ENCODE measurements around the gene MRPS14. TPM values are rescaled to one million over a fixed set of nuclear protein-coding genes. Genes with fewer than 3 reads are reported as not detected.
A peak's percentile ranks its signal among the peaks of the same experiment; 100 is the strongest.

Gene MRPS14
- 16.7 and 18.3 TPM in 2 replicates for total RNA-seq

DNA sequence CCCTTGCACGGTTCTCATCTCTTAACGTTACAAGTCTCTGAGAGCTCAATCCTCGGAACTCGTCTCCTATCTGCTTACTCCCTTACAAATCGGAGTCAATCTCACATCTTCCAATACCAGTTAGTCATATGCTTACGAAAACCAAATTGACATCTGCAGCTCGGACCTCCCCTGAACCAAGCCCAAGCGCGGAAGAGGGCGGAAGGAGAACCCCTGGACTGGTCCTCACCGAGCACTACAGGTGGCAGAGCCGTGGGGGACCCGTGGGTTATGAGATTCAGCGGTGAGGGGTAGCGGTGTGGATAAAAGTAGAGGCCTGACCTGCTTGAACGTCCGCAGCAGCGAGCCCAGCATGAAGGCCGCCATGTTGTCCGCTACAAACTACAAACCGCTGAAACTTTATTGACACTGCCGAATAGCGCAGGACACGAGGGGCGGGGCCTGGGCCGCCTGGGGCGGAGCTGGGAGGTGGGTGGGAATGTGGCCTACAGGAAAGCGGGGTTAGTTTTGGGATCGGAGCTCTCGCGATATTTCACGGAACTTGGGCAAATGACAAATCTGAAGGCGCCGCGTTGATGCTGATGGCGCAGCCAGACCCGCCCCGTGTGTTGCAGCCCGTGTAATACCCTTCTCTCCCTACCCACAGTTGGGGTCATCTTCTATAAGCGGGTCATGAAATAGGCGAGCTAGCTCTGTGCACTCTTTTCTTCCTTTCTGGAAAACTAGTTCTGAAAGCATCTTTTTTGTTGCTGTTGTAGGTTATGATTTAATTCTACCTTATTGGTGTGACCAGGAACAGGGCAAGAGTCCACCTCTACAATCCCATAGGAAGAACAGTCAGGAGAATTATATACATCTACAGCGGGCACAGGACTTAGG is at the start of gene MRPS14:
Gene MRPS14, minus strand, starts transcription at position 383 of the 879 bp plus-strand sequence. Its CDS starts 17 bp downstream, at position 366.
- TF ChIP-seq, protein P1, sequence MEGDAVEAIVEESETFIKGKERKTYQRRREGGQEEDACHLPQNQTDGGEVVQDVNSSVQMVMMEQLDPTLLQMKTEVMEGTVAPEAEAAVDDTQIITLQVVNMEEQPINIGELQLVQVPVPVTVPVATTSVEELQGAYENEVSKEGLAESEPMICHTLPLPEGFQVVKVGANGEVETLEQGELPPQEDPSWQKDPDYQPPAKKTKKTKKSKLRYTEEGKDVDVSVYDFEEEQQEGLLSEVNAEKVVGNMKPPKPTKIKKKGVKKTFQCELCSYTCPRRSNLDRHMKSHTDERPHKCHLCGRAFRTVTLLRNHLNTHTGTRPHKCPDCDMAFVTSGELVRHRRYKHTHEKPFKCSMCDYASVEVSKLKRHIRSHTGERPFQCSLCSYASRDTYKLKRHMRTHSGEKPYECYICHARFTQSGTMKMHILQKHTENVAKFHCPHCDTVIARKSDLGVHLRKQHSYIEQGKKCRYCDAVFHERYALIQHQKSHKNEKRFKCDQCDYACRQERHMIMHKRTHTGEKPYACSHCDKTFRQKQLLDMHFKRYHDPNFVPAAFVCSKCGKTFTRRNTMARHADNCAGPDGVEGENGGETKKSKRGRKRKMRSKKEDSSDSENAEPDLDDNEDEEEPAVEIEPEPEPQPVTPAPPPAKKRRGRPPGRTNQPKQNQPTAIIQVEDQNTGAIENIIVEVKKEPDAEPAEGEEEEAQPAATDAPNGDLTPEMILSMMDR (conservative IDR thresholded peaks at IDR 0.05; ENCODE audit: low read depth, low read length), result no peak

GRCh38 chr1:175072099-175072951 is 49.1 kb upstream of the MRPS14 start:
- H3K4me3 ChIP-seq (ENCODE audit: low read depth, low read length), result no peak overlapping the region
- DNase-seq (ENCODE audit: low read depth), result no peak

More for the DNA sequence above, at the start of gene MRPS14:
- H3K4me3 ChIP-seq (ENCODE audit: low read depth, low read length), result peak within 1 kb of the TSS; percentile 59
- DNase-seq (ENCODE audit: low read depth), result peak; percentile 91

DNA sequence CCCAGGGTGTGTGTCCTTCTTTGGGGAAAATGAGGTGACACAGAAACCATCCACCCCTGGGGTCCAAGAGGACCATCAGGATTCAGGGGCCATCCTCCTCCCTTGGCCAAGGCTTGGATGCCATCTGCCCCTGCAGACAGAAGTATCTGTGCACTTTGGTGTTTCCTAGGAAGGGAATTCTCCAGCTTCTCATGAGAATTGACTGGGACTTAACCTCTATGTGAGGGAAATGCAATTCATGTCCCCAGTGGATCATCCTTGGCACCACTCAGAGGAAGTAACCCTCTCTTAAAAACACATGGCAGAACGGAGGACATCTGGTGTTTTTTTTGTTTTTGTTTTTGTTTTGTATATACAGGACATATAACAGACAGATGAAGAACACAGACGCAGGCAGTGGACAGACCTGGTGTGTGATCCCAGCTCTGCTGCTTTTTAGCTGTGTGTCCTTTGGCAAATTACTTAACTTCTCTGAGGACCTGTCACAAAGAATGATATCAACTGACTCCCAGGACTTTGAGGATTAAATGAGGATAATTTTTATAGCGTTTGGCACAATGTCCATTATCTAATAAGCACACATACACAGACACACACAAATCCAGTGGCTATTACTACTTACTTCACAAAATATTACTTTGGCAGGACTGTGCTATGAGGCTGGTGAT is 48.2 kb upstream of the MRPS14 start:
- TF ChIP-seq, protein P1 (conservative IDR thresholded peaks at IDR 0.05; ENCODE audit: low read depth, low read length), result no peak
- H3K4me3 ChIP-seq (ENCODE audit: low read depth, low read length), result no peak overlapping the region
- DNase-seq (ENCODE audit: low read depth), result no peak

More at GRCh38 chr1:175072099-175072951, 49.1 kb upstream of the MRPS14 start:
- TF ChIP-seq, protein P1 (conservative IDR thresholded peaks at IDR 0.05; ENCODE audit: low read depth, low read length), result no peak

DNA sequence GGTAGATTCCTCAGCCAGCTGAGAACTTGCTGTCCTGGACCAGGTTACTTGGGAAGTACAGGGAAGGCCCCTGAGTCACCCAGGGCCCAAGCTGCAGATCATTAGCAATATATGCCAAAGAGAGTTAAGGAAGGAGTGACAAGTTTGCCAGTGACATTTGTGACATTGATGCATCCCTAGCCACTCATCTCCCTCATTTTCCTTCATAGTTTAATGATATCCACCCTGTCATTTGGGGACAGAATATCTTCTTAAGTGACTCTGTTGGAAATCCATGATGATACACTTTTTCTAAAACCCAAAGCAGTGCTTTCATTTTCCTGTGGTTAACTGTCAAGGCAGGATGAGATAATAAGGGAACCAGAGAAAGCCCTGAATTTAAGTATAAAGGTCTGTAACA is 47.6 kb upstream of the MRPS14 start:
- no peak for DNase-seq (ENCODE audit: low read depth)
- no peak overlapping the region for H3K4me3 ChIP-seq (ENCODE audit: low read depth, low read length)
- TF ChIP-seq, protein P1 (conservative IDR thresholded peaks at IDR 0.05; ENCODE audit: low read depth, low read length), result no peak

GRCh38 chr1:175067362-175068106 is 44.3 kb upstream of the MRPS14 start, which contains the start of gene TNN:
Gene TNN (plus strand): TSS chr1:175067833. CDS start chr1:175077419, 9,586 bp downstream.
- H3K4me3 ChIP-seq (ENCODE audit: low read depth, low read length), result no peak within 1 kb of the TSS
- TF ChIP-seq, protein P1 (conservative IDR thresholded peaks at IDR 0.05; ENCODE audit: low read depth, low read length), result no peak
- DNase-seq (ENCODE audit: low read depth), result no peak

DNA sequence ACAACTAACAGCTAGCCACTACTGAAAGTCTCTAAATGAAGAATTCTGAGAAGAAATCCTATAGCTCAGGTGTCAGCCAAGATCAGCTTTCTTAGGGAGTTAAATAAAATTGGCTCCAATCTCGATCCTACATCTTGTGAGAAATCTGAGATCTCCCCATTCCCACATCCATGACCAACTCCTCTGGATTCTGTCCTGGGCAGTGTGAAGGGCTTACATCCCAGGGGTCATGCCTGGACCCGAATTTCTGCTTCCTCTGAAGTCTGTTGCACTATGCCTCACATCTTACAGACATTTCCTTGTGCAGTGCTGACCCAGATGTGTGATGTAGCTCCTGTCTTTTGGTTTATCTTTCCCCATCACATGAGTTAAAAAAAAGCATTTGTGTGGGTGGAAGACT is 39.6 kb upstream of the MRPS14 start:
- TF ChIP-seq, protein P1 (conservative IDR thresholded peaks at IDR 0.05; ENCODE audit: low read depth, low read length), result no peak
- no peak overlapping the region for H3K4me3 ChIP-seq (ENCODE audit: low read depth, low read length)
- no peak for DNase-seq (ENCODE audit: low read depth)
